NT2/D1 (cell line): ENCODE data around the gene MUSK.

Source experiments
- SUZ12 ChIP-seq: IDR thresholded peaks from 2 replicates; pipeline ENCODE4 v1.6.1; 2011; ENCODE audit not compliant: insufficient read length, insufficient read depth; ENCODE audit errors: extremely low read depth
- YY1 ChIP-seq: IDR thresholded peaks from 2 replicates; pipeline ENCODE4 v1.6.1; 2011; ENCODE audit not compliant: insufficient read length, insufficient read depth

DNA sequence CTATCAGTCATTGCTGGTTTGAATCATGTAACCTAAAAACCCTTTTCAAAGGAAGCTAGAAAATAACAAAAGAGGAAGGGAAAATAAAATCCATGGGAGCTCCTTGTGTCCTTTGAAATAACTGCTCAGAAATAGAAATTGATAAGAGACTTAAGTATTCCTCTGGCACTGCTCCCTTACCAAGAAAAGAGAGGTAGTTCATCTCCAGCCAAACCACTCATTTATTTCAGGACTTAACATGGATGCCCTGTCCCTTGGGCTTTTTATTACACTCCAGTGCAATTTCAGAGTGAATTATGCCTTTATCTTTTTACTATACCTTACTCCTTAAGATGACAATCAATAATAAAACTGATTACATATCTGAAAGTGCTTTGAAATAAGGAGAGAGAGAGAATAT, 61.0 kb downstream of the MUSK start:
- no peak for TF ChIP-seq YY1
- TF ChIP-seq SUZ12: no peak
